DOHH2 (cell line): ENCODE data around the gene KLKB1.

Experiments
- H3F3A ChIP-seq: fragments of 200-600 bp; sonication (generic), shearing (Covaris generic); 2 replicates; pipeline ENCODE4 v1.6.0; 2016; ENCODE audit warnings: antibody characterized with exemption, mild to moderate bottlenecking; ENCODE audit not compliant: control insufficient read depth, insufficient read depth
- H3K27ac ChIP-seq: fragments of 200-600 bp; sonication (generic); 2 replicates; pipeline ENCODE4 v1.5.1; 2014; ENCODE audit warnings: low read depth, mild to moderate bottlenecking, low read length, moderate library complexity
- H3K27me3 ChIP-seq: fragments of 200-600 bp; sonication (generic); 2 replicates; pipeline ENCODE4 v1.6.1; 2014; ENCODE audit warnings: mild to moderate bottlenecking, low read length, mixed read lengths; ENCODE audit not compliant: control insufficient read depth
- H3K36me3 ChIP-seq: fragments of 200-600 bp; sonication (generic); 2 replicates; pipeline ENCODE4 v1.6.1; 2014; ENCODE audit warnings: mild to moderate bottlenecking, low read length, moderate library complexity, mixed read lengths; ENCODE audit not compliant: control insufficient read depth
- H3K4me1 ChIP-seq: fragments of 200-600 bp; sonication (generic); 2 replicates; pipeline ENCODE4 v1.6.1; 2014; ENCODE audit warnings: mild to moderate bottlenecking, low read length, mixed read lengths; ENCODE audit not compliant: control insufficient read depth
- H3K4me2 ChIP-seq: fragments of 200-600 bp; sonication (generic); 2 replicates; pipeline ENCODE4 v1.6.0; 2014; ENCODE audit warnings: mild to moderate bottlenecking, low read length, moderate library complexity
- H3K4me3 ChIP-seq: fragments of 200-600 bp; sonication (generic); 2 replicates; pipeline ENCODE4 v1.5.1; 2014; ENCODE audit warnings: mild to moderate bottlenecking, low read length, mixed read lengths
- H3K79me2 ChIP-seq: fragments of 200-600 bp; sonication (generic); 2 replicates; pipeline ENCODE4 v1.6.1; 2014; ENCODE audit warnings: mild to moderate bottlenecking, low read length, mixed read lengths; ENCODE audit not compliant: control insufficient read depth
- H3K9me2 ChIP-seq: fragments of 200-600 bp; sonication (generic); replicated peaks from 2 replicates; pipeline ENCODE4 v1.6.1; 2014; ENCODE audit warnings: mild to moderate bottlenecking, low read length, mixed read lengths; ENCODE audit not compliant: control insufficient read depth
- H3K9me3 ChIP-seq: fragments of 200-600 bp; sonication (generic); 2 replicates; pipeline ENCODE4 v1.6.1; 2014; ENCODE audit warnings: antibody characterized with exemption, low read length, mixed read lengths; ENCODE audit not compliant: control insufficient read depth, insufficient read depth
- H4K20me1 ChIP-seq: fragments of 200-600 bp; sonication (generic); 2 replicates; pipeline ENCODE4 v1.6.0; 2014; ENCODE audit warnings: low read depth, mild to moderate bottlenecking, antibody characterized with exemption, low read length, moderate library complexity; ENCODE audit not compliant: control insufficient read depth, insufficient read depth
- CTCF ChIP-seq: fragments of 200-600 bp; sonication (generic); IDR thresholded peaks from one replicate; pipeline ENCODE4 v1.5.1; 2014; ENCODE audit warnings: antibody characterized with exemption, mild to moderate bottlenecking, low read depth, low read length; ENCODE audit not compliant: poor library complexity, severe bottlenecking
- EZH2phosphoT487 ChIP-seq: fragments of 200-600 bp; sonication (generic); IDR thresholded peaks from 2 replicates; pipeline ENCODE4 v1.6.1; 2017; ENCODE audit warnings: borderline replicate concordance, mild to moderate bottlenecking, antibody characterized with exemption, low read length, moderate library complexity, mixed read lengths

The KLKB1 gene

GRCh38 chr4:186193851-186194250 lies 33.5 kb upstream of the KLKB1 start:
- H3K27me3 ChIP-seq: no peaks in the 10 kb centered on the region
- H3K9me2 ChIP-seq: no peaks in the 10 kb centered on the region

GRCh38 chr4:186196063-186196462 lies 31.2 kb upstream of the KLKB1 start:
- no peaks in the 10 kb centered on the region for H3K9me3 ChIP-seq
- no peaks in the 10 kb centered on the region for H4K20me1 ChIP-seq
- H3F3A ChIP-seq: no peaks in the 10 kb centered on the region
- TF ChIP-seq CTCF (no peak), EZH2phosphoT487 (no peak)
- peaks cover 21% of the 10 kb centered on the region for H3K79me2 ChIP-seq
- H3K4me3 ChIP-seq: no peak overlapping the region
- H3K27me3 ChIP-seq: no peaks in the 10 kb centered on the region
- H3K27ac ChIP-seq: no peak overlapping the region
- H3K4me2 ChIP-seq: no peak overlapping the region
- peaks cover 20% of the 10 kb centered on the region for H3K36me3 ChIP-seq
- peaks cover 21% of the 10 kb centered on the region for H3K4me1 ChIP-seq
- no peaks in the 10 kb centered on the region for H3K9me2 ChIP-seq

More at GRCh38 chr4:186193851-186194250, 33.5 kb upstream of the KLKB1 start:
- H3K79me2 ChIP-seq: peaks cover 21% of the 10 kb centered on the region
- TF ChIP-seq CTCF: no peak
- no peak for TF ChIP-seq EZH2phosphoT487
- no peaks in the 10 kb centered on the region for H4K20me1 ChIP-seq
- peaks cover 9% of the 10 kb centered on the region; the same call in 1 of the 2 replicates for H3F3A ChIP-seq
- H3K9me3 ChIP-seq: no peaks in the 10 kb centered on the region
- H3K4me3 ChIP-seq: no peak overlapping the region
- H3K4me2 ChIP-seq: peak overlapping the region; percentile 95
- H3K27ac ChIP-seq: no peak overlapping the region
- peaks cover 23% of the 10 kb centered on the region for H3K36me3 ChIP-seq
- peaks cover 34% of the 10 kb centered on the region for H3K4me1 ChIP-seq

- H3K27me3 ChIP-seq: no peaks in the 10 kb centered on the region
- H3K9me2 ChIP-seq: no peaks in the 10 kb centered on the region
Measured at GRCh38 chr4:186200516-186200915, 26.8 kb upstream of the KLKB1 start.

More at GRCh38 chr4:186200516-186200915, 26.8 kb upstream of the KLKB1 start:
- Histone ChIP-seq H3K4me3 (no peak overlapping the region), H3K4me1 (peaks cover 45% of the 10 kb centered on the region), H3K9me3 (no peaks in the 10 kb centered on the region), H3F3A (peaks cover 15% of the 10 kb centered on the region), H3K36me3 (peaks cover 10% of the 10 kb centered on the region), H3K4me2 (no peak overlapping the region), H4K20me1 (no peaks in the 10 kb centered on the region), H3K27ac (no peak overlapping the region), H3K79me2 (no peaks in the 10 kb centered on the region)
- no peak for TF ChIP-seq EZH2phosphoT487
- TF ChIP-seq CTCF: no peak
